K562 (cell line): Measurements from ENCODE around the gene NCMAP. TPM values are rescaled to one million over a fixed set of nuclear protein-coding genes. Genes with fewer than 3 reads are reported as not detected.

Experiments used
- CEBPB ChIP-seq: fragments of 450-650 bp; IDR thresholded peaks from 2 replicates; pipeline ENCODE4 v1.6.1; 2016; ENCODE audit warnings: missing genetic modification characterization, missing compliant biosample characterization
- CEBPG ChIP-seq, 3 experiments: fragments of 200-800 bp in 1 of 3; sonication (Bioruptor generic) in 1 of 3; sonication (generic) in 1 of 3; formaldehyde crosslinking in 1 of 3; IDR thresholded peaks in 2 of 3; conservative IDR thresholded peaks in 1 of 3; 2 replicates each; pipeline versions ENCODE4 v1.6.1 to v1.8.0; 2016 to 2022; ENCODE audit warnings: missing compliant biosample characterization in 2 of 3, missing genetic modification characterization in 2 of 3, mild to moderate bottlenecking in 1 of 3, missing genetic modification reagents in 1 of 3
- NR2C2 ChIP-seq, 2 experiments: fragments of 200-800 bp in 1 of 2; sonication (Bioruptor generic) in 1 of 2; sonication (generic) in 1 of 2; formaldehyde crosslinking in 1 of 2; IDR thresholded peaks; 2 replicates each; pipeline versions ENCODE4 v1.6.1 to v1.8.0; 2016 to 2022; ENCODE audit warnings: mild to moderate bottlenecking in 1 of 2, missing compliant biosample characterization in 1 of 2, missing genetic modification characterization in 1 of 2, missing genetic modification reagents in 1 of 2
- RBM14 ChIP-seq: fragments of 200-400 bp; formaldehyde crosslinking; IDR thresholded peaks from 2 replicates; pipeline ENCODE4 v1.6.1; 2018; ENCODE audit warnings: low read depth, mild to moderate bottlenecking, low read length, moderate library complexity, borderline replicate concordance; ENCODE audit not compliant: insufficient read depth
- SAP30 ChIP-seq: fragments of 200-600 bp; sonication (generic); IDR thresholded peaks from 2 replicates; pipeline ENCODE4 v1.6.1; 2012; ENCODE audit warnings: borderline replicate concordance, low read depth, mild to moderate bottlenecking, moderate library complexity, low read length, control low read depth, inconsistent platforms; ENCODE audit not compliant: insufficient read depth, poor library complexity, severe bottlenecking
- SIN3B ChIP-seq: fragments of 450-650 bp; IDR thresholded peaks from 2 replicates; pipeline ENCODE4 v1.6.1; 2017; ENCODE audit warnings: low read depth, mild to moderate bottlenecking, moderate library complexity
- THAP12 ChIP-seq: fragments of 250-450 bp; sonication (Bioruptor Pico); IDR thresholded peaks from 2 replicates; pipeline ENCODE4 v1.9.0; 2021; ENCODE audit warnings: mild to moderate bottlenecking, inconsistent platforms
- ZEB2 ChIP-seq: fragments of 450-650 bp; IDR thresholded peaks from 2 replicates; pipeline ENCODE4 v1.6.1; 2016
- ZNF253 ChIP-seq: fragments of 250-450 bp; sonication (Bioruptor Pico); conservative IDR thresholded peaks from 2 replicates; pipeline ENCODE4 v1.6.1; 2021; ENCODE audit warnings: mild to moderate bottlenecking
- ZNF280A ChIP-seq: fragments of 450-650 bp; IDR thresholded peaks from 2 replicates; pipeline ENCODE4 v1.6.1; 2018; ENCODE audit warnings: mild to moderate bottlenecking, low read depth; ENCODE audit not compliant: partially characterized antibody
- ZNF384 ChIP-seq: IDR thresholded peaks from 2 replicates; pipeline ENCODE4 v1.6.1; 2012; ENCODE audit warnings: low read depth, low read length, improper control_type of control experiment
- polyA plus RNA-seq, 8 experiments: library from polyadenylated mRNA; depleted of rRNA in 4 of 8; stranded (reverse) in 5 of 8; unstranded in 3 of 8; fragments of >200 nt; fragmentation: Nextera tagmentation in 2 of 8; fragmentation: Illumina TruSeq in 1 of 8; extraction: Ambion mirVana in 2 of 8; extraction: Trizol in 1 of 8; gene quantifications; 2 replicates each; pipeline versions ENCODE4 v1.2.1 to v1.2.3, GENCODE V29; 2011 to 2014; ENCODE audit warnings: inconsistent platforms in 1 of 8, missing spikeins in 1 of 8
- total RNA-seq, 7 experiments: library from RNA; depleted of rRNA in 6 of 7; stranded (reverse); fragments of >200 nt in 6 of 7; fragmentation: Illumina TruSeq in 2 of 7; extraction: Trizol in 2 of 7; gene quantifications; 2 replicates each; pipeline versions ENCODE4 v1.2.1 to v1.2.3, GENCODE V29; 2011 to 2021; ENCODE audit warnings: low replicate concordance in 1 of 7
- TF ChIP-seq, protein P1 (sequence below): fragments of 450-650 bp; formaldehyde crosslinking; IDR thresholded peaks from 2 replicates; pipeline ENCODE4 v1.4.0; 2022; ENCODE audit warnings: mild to moderate bottlenecking, moderate library complexity
- TF ChIP-seq, protein P2 (sequence below): fragments of 450-650 bp; formaldehyde crosslinking; IDR thresholded peaks from 2 replicates; pipeline ENCODE4 v1.4.0; 2020; ENCODE audit warnings: mild to moderate bottlenecking, moderate library complexity
- TF ChIP-seq, protein P3 (sequence below), 2 experiments: IDR thresholded peaks in 1 of 2; conservative IDR thresholded peaks in 1 of 2; 2 replicates each; pipeline ENCODE4 v1.6.1; 2016; ENCODE audit warnings: low read depth in 2 of 2, mild to moderate bottlenecking in 1 of 2, missing compliant biosample characterization in 1 of 2, missing genetic modification characterization in 1 of 2, moderate library complexity in 1 of 2

NCMAP gene
- total and polyA plus RNA-seq, 9 of the 15 experiments (the other 6 are each of a cell fraction or from before 2014, with no cell fraction given) = 0.03 TPM; not detected in 8

DNA sequence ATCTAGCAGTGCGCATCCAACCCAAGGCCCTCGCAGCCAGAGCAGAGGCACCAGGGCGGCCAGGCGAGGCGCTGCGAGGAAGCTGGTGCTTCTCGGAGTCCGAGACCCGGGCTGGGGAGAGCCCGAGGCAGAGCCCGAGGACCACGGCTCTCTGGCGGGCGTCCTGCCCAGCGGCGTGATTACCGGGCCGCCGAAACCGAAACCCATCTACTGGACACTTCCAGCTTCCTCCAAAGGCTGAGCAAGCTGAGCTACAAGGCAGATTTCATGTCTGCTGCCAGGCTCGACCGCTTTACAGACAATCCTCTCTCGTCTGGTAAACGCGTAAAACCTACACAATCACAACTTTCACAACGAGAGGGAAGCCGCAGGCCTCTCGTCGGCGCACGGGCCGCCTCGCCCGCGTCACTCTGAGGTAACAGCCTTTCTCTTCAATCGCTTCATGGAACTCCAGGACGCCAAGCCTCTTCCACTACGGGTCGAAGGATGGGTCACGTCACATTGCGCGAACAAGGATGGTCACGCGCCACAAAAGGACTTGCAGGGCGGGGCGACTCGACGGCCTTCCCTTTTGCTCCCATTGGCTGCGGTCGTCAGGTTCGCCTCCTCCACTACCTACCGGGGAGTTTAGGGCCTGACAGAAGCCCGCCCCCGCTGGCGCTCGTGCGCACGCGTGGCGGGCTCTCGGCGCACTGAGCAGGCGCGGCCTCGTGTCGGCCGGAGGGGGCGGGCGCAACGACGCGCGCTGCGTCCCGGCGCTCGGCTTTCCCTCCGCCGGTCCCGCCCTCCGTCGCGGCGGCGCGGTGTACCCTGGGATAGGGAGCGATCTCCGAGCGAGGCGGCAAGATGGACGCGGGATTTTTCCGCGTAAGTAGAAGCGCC is 86.8 kb downstream of the NCMAP start, which contains the start of gene SRRM1 (continued):
- TF ChIP-seq ZNF280A (no peak), CEBPG (CRISPR knock-in tag; IDR thresholded peaks at IDR 0.05) (no peak), CEBPG (tag; conservative IDR thresholded peaks at IDR 0.05 in 1 of 2, IDR thresholded peaks at IDR 0.05 in 1 of 2) (0 out of 4 replicates have a peak, but pooled peaks of 1 of the 2 experiments have one; percentile 22), CEBPB (tag) (no peak), SIN3B (peak; percentile 17; the same call in 1 of the 2 replicates), ZNF253 (CRISPR knock-in tag) (no peak), SAP30 (peak; percentile 81), THAP12 (CRISPR knock-in tag) (peak; percentile 45; the same call in 1 of the 2 replicates), NR2C2 (CRISPR knock-in tag; IDR thresholded peaks at IDR 0.05) (peak; percentile 79), NR2C2 (tag; IDR thresholded peaks at IDR 0.05) (no peak), RBM14 (no peak), ZEB2 (no peak), ZNF384 (no peak)
- TF ChIP-seq, protein P1, sequence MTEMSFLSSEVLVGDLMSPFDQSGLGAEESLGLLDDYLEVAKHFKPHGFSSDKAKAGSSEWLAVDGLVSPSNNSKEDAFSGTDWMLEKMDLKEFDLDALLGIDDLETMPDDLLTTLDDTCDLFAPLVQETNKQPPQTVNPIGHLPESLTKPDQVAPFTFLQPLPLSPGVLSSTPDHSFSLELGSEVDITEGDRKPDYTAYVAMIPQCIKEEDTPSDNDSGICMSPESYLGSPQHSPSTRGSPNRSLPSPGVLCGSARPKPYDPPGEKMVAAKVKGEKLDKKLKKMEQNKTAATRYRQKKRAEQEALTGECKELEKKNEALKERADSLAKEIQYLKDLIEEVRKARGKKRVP (CRISPR knock-in tag) = peak; percentile 4; the same call in 1 of the 2 replicates
- TF ChIP-seq, protein P2, sequence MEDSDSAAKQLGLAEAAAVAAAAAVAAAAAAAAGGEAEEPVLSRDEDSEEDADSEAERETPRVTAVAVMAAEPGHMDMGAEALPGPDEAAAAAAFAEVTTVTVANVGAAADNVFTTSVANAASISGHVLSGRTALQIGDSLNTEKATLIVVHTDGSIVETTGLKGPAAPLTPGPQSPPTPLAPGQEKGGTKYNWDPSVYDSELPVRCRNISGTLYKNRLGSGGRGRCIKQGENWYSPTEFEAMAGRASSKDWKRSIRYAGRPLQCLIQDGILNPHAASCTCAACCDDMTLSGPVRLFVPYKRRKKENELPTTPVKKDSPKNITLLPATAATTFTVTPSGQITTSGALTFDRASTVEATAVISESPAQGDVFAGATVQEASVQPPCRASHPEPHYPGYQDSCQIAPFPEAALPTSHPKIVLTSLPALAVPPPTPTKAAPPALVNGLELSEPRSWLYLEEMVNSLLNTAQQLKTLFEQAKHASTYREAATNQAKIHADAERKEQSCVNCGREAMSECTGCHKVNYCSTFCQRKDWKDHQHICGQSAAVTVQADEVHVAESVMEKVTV (CRISPR knock-in tag) = no peak
- TF ChIP-seq, protein P3, sequence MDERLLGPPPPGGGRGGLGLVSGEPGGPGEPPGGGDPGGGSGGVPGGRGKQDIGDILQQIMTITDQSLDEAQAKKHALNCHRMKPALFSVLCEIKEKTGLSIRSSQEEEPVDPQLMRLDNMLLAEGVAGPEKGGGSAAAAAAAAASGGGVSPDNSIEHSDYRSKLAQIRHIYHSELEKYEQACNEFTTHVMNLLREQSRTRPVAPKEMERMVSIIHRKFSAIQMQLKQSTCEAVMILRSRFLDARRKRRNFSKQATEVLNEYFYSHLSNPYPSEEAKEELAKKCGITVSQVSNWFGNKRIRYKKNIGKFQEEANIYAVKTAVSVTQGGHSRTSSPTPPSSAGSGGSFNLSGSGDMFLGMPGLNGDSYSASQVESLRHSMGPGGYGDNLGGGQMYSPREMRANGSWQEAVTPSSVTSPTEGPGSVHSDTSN (CRISPR knock-in tag; IDR thresholded peaks at IDR 0.05; ENCODE audit: low read depth) = no peak
- TF ChIP-seq, protein P3 (tag; conservative IDR thresholded peaks at IDR 0.05; ENCODE audit: low read depth) = no peak
